DOHH2 (cell line): ENCODE results near the gene MACROD1.

Experiments
- H3F3A ChIP-seq: fragments of 200-600 bp; sonication (generic), shearing (Covaris generic); 2 replicates; pipeline ENCODE4 v1.6.0; 2016; ENCODE audit warnings: antibody characterized with exemption, mild to moderate bottlenecking; ENCODE audit not compliant: control insufficient read depth, insufficient read depth
- H3K27ac ChIP-seq: fragments of 200-600 bp; sonication (generic); 2 replicates; pipeline ENCODE4 v1.5.1; 2014; ENCODE audit warnings: low read depth, mild to moderate bottlenecking, low read length, moderate library complexity
- H3K27me3 ChIP-seq: fragments of 200-600 bp; sonication (generic); 2 replicates; pipeline ENCODE4 v1.6.1; 2014; ENCODE audit warnings: mild to moderate bottlenecking, low read length, mixed read lengths; ENCODE audit not compliant: control insufficient read depth
- H3K36me3 ChIP-seq: fragments of 200-600 bp; sonication (generic); 2 replicates; pipeline ENCODE4 v1.6.1; 2014; ENCODE audit warnings: mild to moderate bottlenecking, low read length, moderate library complexity, mixed read lengths; ENCODE audit not compliant: control insufficient read depth
- H3K4me1 ChIP-seq: fragments of 200-600 bp; sonication (generic); 2 replicates; pipeline ENCODE4 v1.6.1; 2014; ENCODE audit warnings: mild to moderate bottlenecking, low read length, mixed read lengths; ENCODE audit not compliant: control insufficient read depth
- H3K4me2 ChIP-seq: fragments of 200-600 bp; sonication (generic); 2 replicates; pipeline ENCODE4 v1.6.0; 2014; ENCODE audit warnings: mild to moderate bottlenecking, low read length, moderate library complexity
- H3K4me3 ChIP-seq: fragments of 200-600 bp; sonication (generic); 2 replicates; pipeline ENCODE4 v1.5.1; 2014; ENCODE audit warnings: mild to moderate bottlenecking, low read length, mixed read lengths
- H3K79me2 ChIP-seq: fragments of 200-600 bp; sonication (generic); 2 replicates; pipeline ENCODE4 v1.6.1; 2014; ENCODE audit warnings: mild to moderate bottlenecking, low read length, mixed read lengths; ENCODE audit not compliant: control insufficient read depth
- H3K9me2 ChIP-seq: fragments of 200-600 bp; sonication (generic); replicated peaks from 2 replicates; pipeline ENCODE4 v1.6.1; 2014; ENCODE audit warnings: mild to moderate bottlenecking, low read length, mixed read lengths; ENCODE audit not compliant: control insufficient read depth
- H3K9me3 ChIP-seq: fragments of 200-600 bp; sonication (generic); 2 replicates; pipeline ENCODE4 v1.6.1; 2014; ENCODE audit warnings: antibody characterized with exemption, low read length, mixed read lengths; ENCODE audit not compliant: control insufficient read depth, insufficient read depth
- H4K20me1 ChIP-seq: fragments of 200-600 bp; sonication (generic); 2 replicates; pipeline ENCODE4 v1.6.0; 2014; ENCODE audit warnings: low read depth, mild to moderate bottlenecking, antibody characterized with exemption, low read length, moderate library complexity; ENCODE audit not compliant: control insufficient read depth, insufficient read depth
- CTCF ChIP-seq: fragments of 200-600 bp; sonication (generic); IDR thresholded peaks from one replicate; pipeline ENCODE4 v1.5.1; 2014; ENCODE audit warnings: antibody characterized with exemption, mild to moderate bottlenecking, low read depth, low read length; ENCODE audit not compliant: poor library complexity, severe bottlenecking
- EZH2phosphoT487 ChIP-seq: fragments of 200-600 bp; sonication (generic); IDR thresholded peaks from 2 replicates; pipeline ENCODE4 v1.6.1; 2017; ENCODE audit warnings: borderline replicate concordance, mild to moderate bottlenecking, antibody characterized with exemption, low read length, moderate library complexity, mixed read lengths

The MACROD1 gene

GRCh38 chr11:64112771-64113461, 53.0 kb downstream of the MACROD1 start:
- Histone ChIP-seq H4K20me1 (no peaks in the 10 kb centered on the region), H3K36me3 (no peaks in the 10 kb centered on the region), H3K27ac (no peak overlapping the region)

GRCh38 chr11:64110465-64111375, 55.2 kb downstream of the MACROD1 start:
- no peaks in the 10 kb centered on the region for H3K36me3 ChIP-seq
- no peak overlapping the region for H3K4me2 ChIP-seq
- H4K20me1 ChIP-seq, result no peaks in the 10 kb centered on the region
- no peak for TF ChIP-seq EZH2phosphoT487
- no peaks in the 10 kb centered on the region for H3K9me2 ChIP-seq
- no peak overlapping the region for H3K27ac ChIP-seq
- H3F3A ChIP-seq, result no peaks in the 10 kb centered on the region
- H3K27me3 ChIP-seq, result no peaks in the 10 kb centered on the region
- H3K4me3 ChIP-seq, result no peak overlapping the region
- no peaks in the 10 kb centered on the region for H3K9me3 ChIP-seq
- H3K4me1 ChIP-seq, result peaks cover 10% of the 10 kb centered on the region
- no peaks in the 10 kb centered on the region for H3K79me2 ChIP-seq

More at GRCh38 chr11:64112771-64113461, 53.0 kb downstream of the MACROD1 start:
- no peaks in the 10 kb centered on the region for H3K79me2 ChIP-seq
- no peak for TF ChIP-seq CTCF
- no peak for TF ChIP-seq EZH2phosphoT487
- no peak overlapping the region for H3K4me3 ChIP-seq
- no peaks in the 10 kb centered on the region; the same call in 1 of the 2 replicates for H3K4me1 ChIP-seq
- H3K4me2 ChIP-seq, result no peak overlapping the region
- no peaks in the 10 kb centered on the region for H3K27me3 ChIP-seq
- H3K9me2 ChIP-seq, result no peaks in the 10 kb centered on the region
- H3F3A ChIP-seq, result no peaks in the 10 kb centered on the region
- H3K9me3 ChIP-seq, result no peaks in the 10 kb centered on the region

GRCh38 chr11:64109332-64109731, 56.6 kb downstream of the MACROD1 start:
- H3K9me3 ChIP-seq, result no peaks in the 10 kb centered on the region
- H3K27ac ChIP-seq, result no peak overlapping the region
- H3K79me2 ChIP-seq, result no peaks in the 10 kb centered on the region
- no peaks in the 10 kb centered on the region for H3F3A ChIP-seq
- no peaks in the 10 kb centered on the region for H3K27me3 ChIP-seq
- H3K4me1 ChIP-seq, result peaks cover 10% of the 10 kb centered on the region
- no peaks in the 10 kb centered on the region for H3K9me2 ChIP-seq
- no peak for TF ChIP-seq CTCF
- no peak for TF ChIP-seq EZH2phosphoT487
- no peaks in the 10 kb centered on the region for H3K36me3 ChIP-seq
- H3K4me2 ChIP-seq, result no peak overlapping the region
- no peak overlapping the region for H3K4me3 ChIP-seq
- no peaks in the 10 kb centered on the region for H4K20me1 ChIP-seq
